Effector CD8-positive, alpha-beta T cell (primary cell): Measurements from ENCODE around the gene GCNT1.
"Not testable (repeated sequence)": the region's sequence is repeated elsewhere in the genome, so short reads cannot be mapped to it uniquely, and the experiment has no call there.

Experiments used
- DNase-seq: peaks from one replicate; lab custom pipeline; 2025; lab: John Stamatoyannopoulos, UW

GCNT1 gene

GRCh38 chr9:76443887-76444286 is 15.1 kb upstream of the GCNT1 start:
- DNase-seq, result no peak

GRCh38 chr9:76444322-76444929 is 14.6 kb upstream of the GCNT1 start:
- DNase-seq, result no peak

GRCh38 chr9:76445976-76446375 is 13.0 kb upstream of the GCNT1 start:
- DNase-seq, result no peak

- DNase-seq, result no peak
Measured at GRCh38 chr9:76448501-76448900, 10.5 kb upstream of the GCNT1 start.

GRCh38 chr9:76451234-76451633 is 7.7 kb upstream of the GCNT1 start:
- no peak for DNase-seq

GRCh38 chr9:76452839-76453238 is 6.1 kb upstream of the GCNT1 start:
- DNase-seq, result no peak

- DNase-seq, result no peak
Measured at GRCh38 chr9:76453785-76454184, 5.2 kb upstream of the GCNT1 start.

- no peak for DNase-seq
Measured at GRCh38 chr9:76454311-76454710, 4.7 kb upstream of the GCNT1 start.

- no peak for DNase-seq
Measured at GRCh38 chr9:76456202-76456926, 2.6 kb upstream of the GCNT1 start.

GRCh38 chr9:76459694-76460635 is 983 bp downstream of the GCNT1 start:
- no peak for DNase-seq

- DNase-seq, result no peak
Measured at GRCh38 chr9:76462126-76462525, 3.1 kb downstream of the GCNT1 start.

GRCh38 chr9:76463211-76463610 is 4.2 kb downstream of the GCNT1 start:
- DNase-seq, result no peak

- DNase-seq, result no peak
Measured at GRCh38 chr9:76464706-76465105, 5.7 kb downstream of the GCNT1 start.

- no peak for DNase-seq
Measured at GRCh38 chr9:76465442-76466298, 6.7 kb downstream of the GCNT1 start.

GRCh38 chr9:76466299-76466605 is 7.3 kb downstream of the GCNT1 start:
- DNase-seq, result no peak

- no peak for DNase-seq
Measured at GRCh38 chr9:76474419-76474818, 15.4 kb downstream of the GCNT1 start.

- no peak for DNase-seq
Measured at GRCh38 chr9:76475686-76476085, 16.7 kb downstream of the GCNT1 start.

- DNase-seq, result not testable (repeated sequence)
Measured at GRCh38 chr9:76477818-76478217, 18.8 kb downstream of the GCNT1 start.

GRCh38 chr9:76478226-76478625 is 19.2 kb downstream of the GCNT1 start:
- DNase-seq, result no peak

- not testable (repeated sequence) for DNase-seq
Measured at GRCh38 chr9:76479337-76479736, 20.4 kb downstream of the GCNT1 start.

- no peak for DNase-seq
Measured at GRCh38 chr9:76486151-76486550, 27.2 kb downstream of the GCNT1 start.
